ENCODE results near the gene ATP6V1B1. TPM values are rescaled to one million over a fixed set of nuclear protein-coding genes. Genes with fewer than 3 reads are reported as not detected.

The ATP6V1B1 gene
- total and polyA plus RNA-seq, 9 of the 15 experiments (the other 6 are each of a cell fraction or from before 2014, with no cell fraction given), result not detected

DNA sequence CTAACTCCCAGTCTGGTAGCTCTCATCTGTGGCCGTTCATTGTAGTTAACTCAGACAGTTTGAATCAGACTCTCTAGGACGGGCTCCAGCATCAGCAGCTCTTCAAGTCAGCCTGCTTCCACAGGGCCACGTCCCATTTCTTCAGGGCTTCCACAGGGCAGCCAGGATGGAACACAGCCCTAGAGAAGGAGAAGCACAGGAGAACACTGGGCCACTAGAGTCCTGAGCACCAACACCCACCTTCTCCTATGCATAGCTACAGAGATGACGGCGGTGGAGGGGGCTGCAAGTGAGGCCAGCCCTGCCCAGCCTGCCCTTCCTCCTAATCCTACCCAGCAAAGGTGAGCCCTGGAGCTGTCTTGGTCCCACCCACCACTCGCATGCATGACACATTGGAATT lies 69.2 kb downstream of the ATP6V1B1 start:
- CTCF ChIA-PET (ENCODE audit: low intra/inter-chr PET ratio), result no interaction called here
- H3K27me3 ChIP-seq (ENCODE audit: control insufficient read depth in 2 of 2, insufficient read depth in 2 of 2, low read length in 2 of 2), result peaks cover 0 to 9% of the 10 kb centered on the region in 2 experiments; a peak in 3 of 5 replicates
- intact Hi-C loops (cut with micrococcal nuclease) (loop anchor here (10.0 kb wide), 1 partner anchor 150 kb away; no protein-coding TSS in a partner anchor), in situ Hi-C loops (cut with MboI) (no loop called here)
- no peak overlapping the region for H3K4me3 ChIP-seq
- H2AFZ ChIP-seq (ENCODE audit: low read depth, low read length), result peak overlapping the region; percentile 30; the same call in 1 of the 2 replicates
- H3K27ac ChIP-seq (ENCODE audit: extremely low read depth, low read depth, low read length), result no peak overlapping the region
- no peak for ATAC-seq
- BruUV-seq (replicated peaks), result no TSS peak
- peak in 1 of 4 experiments; percentile 2 for DNase-seq (ENCODE audit: extremely low read depth in 1 of 4, low spot score in 3 of 4)
- H3K79me2 ChIP-seq (ENCODE audit: control insufficient read depth, insufficient read depth, low read length), result no peaks in the 10 kb centered on the region
- 0 out of 4 replicates have a peak overlapping the region, but pooled peaks of 1 of the 2 experiments have one; percentile 4 for H3K9ac ChIP-seq (ENCODE audit: insufficient read depth in 1 of 2, low read depth in 2 of 2, low read length in 2 of 2)
- H3K36me3 ChIP-seq (ENCODE audit: control insufficient read depth, insufficient read depth, low read length), result no peaks in the 10 kb centered on the region
- TF ChIP-seq HLTF (IDR thresholded peaks at IDR 0.05) (no peak), ZNF197 (CRISPR knock-in tag; IDR thresholded peaks at IDR 0.05; ENCODE audit: low read depth) (no peak), MYNN (IDR thresholded peaks at IDR 0.05) (no peak), MYNN (CRISPR knock-in tag; IDR thresholded peaks at IDR 0.05) (no peak), ZKSCAN3 (CRISPR knock-in tag; IDR thresholded peaks at IDR 0.05) (no peak), PHB2 (IDR thresholded peaks at IDR 0.05; ENCODE audit: low read depth) (no peak), CBX5 (IDR thresholded peaks at IDR 0.05; ENCODE audit: borderline replicate concordance, low read depth) (no peak)
- POLR2A ChIA-PET, result no interaction called here
- peaks cover 3% of the 10 kb centered on the region for H3K9me1 ChIP-seq (ENCODE audit: control insufficient read depth, insufficient read depth, low read length)
- no peak for FAIRE-seq
- WGBS (ENCODE audit: insufficient coverage, low coverage, missing lambda C conversion rate), result 42% methylated on average over 6 of the region's 6 CpGs
- H3K4me1 ChIP-seq (replicated peaks in 1 of 2; ENCODE audit: control insufficient read depth in 2 of 2, insufficient read depth in 2 of 2, low read length in 2 of 2), result peaks cover 17 to 24% of the 10 kb centered on the region in 2 experiments; a peak in 4 of 5 replicates
- no peaks in the 10 kb centered on the region for H4K20me1 ChIP-seq (replicated peaks; ENCODE audit: control insufficient read depth, insufficient read depth, low read length)
- no peaks in the 10 kb centered on the region for H3K9me3 ChIP-seq (replicated peaks; ENCODE audit: control insufficient read depth, insufficient read depth, low read depth, low read length)
- H3K4me2 ChIP-seq (ENCODE audit: insufficient read depth, low read length), result 0 out of 2 replicates have a peak overlapping the region, but pooled peaks have one; percentile 27
